ENCODE measurements around the gene APEH. TPM values are rescaled to one million over a fixed set of nuclear protein-coding genes. Genes with fewer than 3 reads are reported as not detected.

APEH gene
- total and polyA plus RNA-seq, 2 donors (not counting 1 experiment from before 2014, with no cell fraction given), result 79.4 to 96.2 TPM

DNA sequence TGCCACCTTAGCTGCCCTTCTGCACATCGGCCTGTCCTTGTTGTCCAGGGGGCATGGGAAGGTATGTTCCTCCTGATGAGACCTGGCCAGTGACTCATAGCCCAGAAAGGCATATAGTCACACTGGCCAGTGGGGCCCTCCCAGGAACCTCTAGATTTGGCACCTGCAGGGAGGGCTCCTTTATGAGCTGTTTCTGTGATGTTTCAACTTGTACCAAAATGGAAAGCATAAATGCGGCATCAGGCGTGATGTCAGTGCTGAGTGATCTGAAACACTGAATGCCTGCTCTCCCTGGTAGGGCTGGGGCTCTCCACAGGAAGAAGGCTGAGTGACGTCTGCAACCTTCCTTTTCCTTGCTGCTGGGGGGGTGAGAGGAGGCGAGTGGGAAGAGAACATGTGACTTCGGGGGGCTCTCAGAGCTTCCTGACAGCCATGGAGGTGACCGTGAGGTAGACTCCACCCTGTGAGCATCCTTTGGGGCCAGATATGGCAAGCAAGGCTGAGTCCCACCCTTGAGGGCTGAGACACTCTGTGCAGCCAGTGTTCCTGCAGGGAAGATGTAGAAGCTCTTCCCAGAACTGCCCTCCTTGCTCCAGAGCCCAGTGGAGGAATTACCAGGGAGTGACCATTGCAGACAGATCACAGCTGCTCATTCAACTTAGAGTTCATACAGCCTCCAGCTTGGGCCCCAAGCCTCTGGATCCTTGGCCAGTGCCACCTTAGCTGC is 37.1 kb upstream of the APEH start:
- Histone ChIP-seq H4K20me1 (ENCODE audit: control insufficient read depth, insufficient read depth, low read length, poor library complexity, severe bottlenecking) (no peaks in the 10 kb centered on the region), H3K79me2 (ENCODE audit: control insufficient read depth, insufficient read depth, low read length) (no peaks in the 10 kb centered on the region), H3K4me2 (replicated peaks; ENCODE audit: low read depth, low read length, poor library complexity, severe bottlenecking) (no peak overlapping the region), H3K4me3 (ENCODE audit: control extremely low read depth in 1 of 5, extremely low read depth in 1 of 5, insufficient read depth in 1 of 5, low read depth in 2 of 5, low read length in 4 of 5) (no peak overlapping the region), H2AFZ (ENCODE audit: insufficient read depth, low read depth, low read length, poor library complexity, severe bottlenecking) (no peak overlapping the region), H3K9ac (ENCODE audit: low read length) (no peak overlapping the region), H3K36me3 (replicated peaks in 1 of 2; ENCODE audit: control extremely low read depth in 1 of 2, control insufficient read depth in 1 of 2, extremely low read depth in 1 of 2, insufficient read depth in 2 of 2, low read length in 1 of 2) (no peaks in the 10 kb centered on the region), H3K4me1 (ENCODE audit: control insufficient read depth in 2 of 2, insufficient read depth in 2 of 2, low read length in 2 of 2) (no peaks in the 10 kb centered on the region), H3K27me3 (replicated peaks in 1 of 4; ENCODE audit: control extremely low read depth in 1 of 4, control insufficient read depth in 3 of 4, insufficient read depth in 4 of 4, low read length in 3 of 4) (peaks cover 0 to 5% (median 0%) of the 10 kb centered on the region in 4 experiments), H3K27ac (ENCODE audit: low read length in 2 of 2) (no peak overlapping the region), H3K9me3 (ENCODE audit: control extremely low read depth in 1 of 3, control insufficient read depth in 2 of 3, insufficient read depth in 1 of 3, low read length in 2 of 3) (no peaks in the 10 kb centered on the region)
- Mint-ChIP-seq H3K27me3 (peaks cover 5% of the 10 kb centered on the region), H3K4me3 (no peak overlapping the region), H3K9me3 (ENCODE audit: insufficient read depth) (no peaks in the 10 kb centered on the region), H3K4me1 (no peaks in the 10 kb centered on the region), H3K27ac (no peak overlapping the region)
- intact Hi-C loops (cut with micrococcal nuclease), result no loop called here
- ATAC-seq (ENCODE audit: low read depth) (no peak), DNase-seq (no peak)
- POLR2A ChIA-PET, result no interaction called here
- WGBS (ENCODE audit: insufficient coverage), result 63% methylated on average over 6 of the region's 7 CpGs
- TF ChIP-seq, protein P1, sequence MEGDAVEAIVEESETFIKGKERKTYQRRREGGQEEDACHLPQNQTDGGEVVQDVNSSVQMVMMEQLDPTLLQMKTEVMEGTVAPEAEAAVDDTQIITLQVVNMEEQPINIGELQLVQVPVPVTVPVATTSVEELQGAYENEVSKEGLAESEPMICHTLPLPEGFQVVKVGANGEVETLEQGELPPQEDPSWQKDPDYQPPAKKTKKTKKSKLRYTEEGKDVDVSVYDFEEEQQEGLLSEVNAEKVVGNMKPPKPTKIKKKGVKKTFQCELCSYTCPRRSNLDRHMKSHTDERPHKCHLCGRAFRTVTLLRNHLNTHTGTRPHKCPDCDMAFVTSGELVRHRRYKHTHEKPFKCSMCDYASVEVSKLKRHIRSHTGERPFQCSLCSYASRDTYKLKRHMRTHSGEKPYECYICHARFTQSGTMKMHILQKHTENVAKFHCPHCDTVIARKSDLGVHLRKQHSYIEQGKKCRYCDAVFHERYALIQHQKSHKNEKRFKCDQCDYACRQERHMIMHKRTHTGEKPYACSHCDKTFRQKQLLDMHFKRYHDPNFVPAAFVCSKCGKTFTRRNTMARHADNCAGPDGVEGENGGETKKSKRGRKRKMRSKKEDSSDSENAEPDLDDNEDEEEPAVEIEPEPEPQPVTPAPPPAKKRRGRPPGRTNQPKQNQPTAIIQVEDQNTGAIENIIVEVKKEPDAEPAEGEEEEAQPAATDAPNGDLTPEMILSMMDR (IDR thresholded peaks at IDR 0.05), result no peak
- TF ChIP-seq EZH2 (IDR thresholded peaks at IDR 0.05; ENCODE audit: borderline replicate concordance, insufficient read depth, low read depth, low read length, poor library complexity, severe bottlenecking), result no peak
- CTCF ChIA-PET, result no interaction called here

DNA sequence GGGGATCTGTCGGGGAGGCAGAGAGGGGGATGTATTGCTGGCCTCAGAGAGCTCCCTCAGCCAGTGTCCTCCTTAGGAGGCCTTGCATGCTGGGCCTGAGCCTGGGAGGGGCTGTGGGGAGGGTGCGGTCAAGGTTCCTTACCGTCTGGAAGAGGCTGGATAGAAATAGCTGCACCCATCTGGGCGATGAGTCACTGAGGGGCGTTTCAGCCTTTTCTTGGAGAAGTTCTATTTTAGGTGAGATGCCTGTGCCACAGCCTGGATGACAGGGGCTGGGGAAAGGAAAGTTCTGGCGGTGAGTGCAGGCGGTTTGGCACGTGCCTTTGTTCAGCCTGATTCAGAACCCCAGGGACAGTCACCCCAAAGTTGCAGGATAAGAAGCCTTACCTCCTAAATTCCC is 35.7 kb upstream of the APEH start:
- H3K36me3 ChIP-seq (replicated peaks in 1 of 2; ENCODE audit: control extremely low read depth in 1 of 2, control insufficient read depth in 1 of 2, extremely low read depth in 1 of 2, insufficient read depth in 2 of 2, low read length in 1 of 2), result no peaks in the 10 kb centered on the region
- H3K79me2 ChIP-seq (ENCODE audit: control insufficient read depth, insufficient read depth, low read length), result no peaks in the 10 kb centered on the region
- ChIA-PET CTCF (no interaction called here), POLR2A (no interaction called here)
- DNase-seq, result no peak
- Mint-ChIP-seq H3K27ac (no peak overlapping the region), H3K4me3 (no peak overlapping the region), H3K9me3 (ENCODE audit: insufficient read depth) (no peaks in the 10 kb centered on the region), H3K4me1 (no peaks in the 10 kb centered on the region), H3K27me3 (peaks cover 4% of the 10 kb centered on the region)
- no peaks in the 10 kb centered on the region for H3K9me3 ChIP-seq (ENCODE audit: control extremely low read depth in 1 of 3, control insufficient read depth in 2 of 3, insufficient read depth in 1 of 3, low read length in 2 of 3)
- H3K4me2 ChIP-seq (replicated peaks; ENCODE audit: low read depth, low read length, poor library complexity, severe bottlenecking), result no peak overlapping the region
- ATAC-seq (ENCODE audit: low read depth), result no peak
- no peak overlapping the region for H3K9ac ChIP-seq (ENCODE audit: low read length)
- no peak overlapping the region for H3K4me3 ChIP-seq (ENCODE audit: control extremely low read depth in 1 of 5, extremely low read depth in 1 of 5, insufficient read depth in 1 of 5, low read depth in 2 of 5, low read length in 4 of 5)
- no peaks in the 10 kb centered on the region for H4K20me1 ChIP-seq (ENCODE audit: control insufficient read depth, insufficient read depth, low read length, poor library complexity, severe bottlenecking)
- H3K4me1 ChIP-seq (ENCODE audit: control insufficient read depth in 2 of 2, insufficient read depth in 2 of 2, low read length in 2 of 2), result no peaks in the 10 kb centered on the region
- H3K27me3 ChIP-seq (replicated peaks in 1 of 4; ENCODE audit: control extremely low read depth in 1 of 4, control insufficient read depth in 3 of 4, insufficient read depth in 4 of 4, low read length in 3 of 4), result no peaks in the 10 kb centered on the region
- 78% methylated on average over 6 of the region's 8 CpGs for WGBS (ENCODE audit: insufficient coverage)
- TF ChIP-seq, protein P1 (IDR thresholded peaks at IDR 0.05), result no peak
- TF ChIP-seq EZH2 (IDR thresholded peaks at IDR 0.05; ENCODE audit: borderline replicate concordance, insufficient read depth, low read depth, low read length, poor library complexity, severe bottlenecking), result no peak
- no peak overlapping the region for H2AFZ ChIP-seq (ENCODE audit: insufficient read depth, low read depth, low read length, poor library complexity, severe bottlenecking)
- intact Hi-C loops (cut with micrococcal nuclease), result no loop called here
- H3K27ac ChIP-seq (ENCODE audit: low read length in 2 of 2), result no peak overlapping the region

Data from B cell (primary cell).